VCaP (cell line): Measurements from ENCODE around the gene ACACA.

Source experiments
- H3K27ac ChIP-seq: fragments of 450-650 bp; 2 replicates; pipeline ENCODE4 v1.5.1; 2017
- CTCF ChIP-seq: fragments of 450-650 bp; conservative IDR thresholded peaks from 2 replicates; pipeline ENCODE4 v1.5.1; 2017; ENCODE audit warnings: mild to moderate bottlenecking, moderate library complexity

ACACA gene

GRCh38 chr17:37375706-37376105 lies 30.9 kb downstream of the ACACA start, which contains the start of gene C17orf78:
TSS of gene C17orf78 (plus strand) at chr17:37375985. CDS start at chr17:37376093, 108 bp downstream.
- TF ChIP-seq CTCF = no peak
- H3K27ac ChIP-seq = no peak within 1 kb of the TSS

GRCh38 chr17:37373530-37374159 lies 33.0 kb downstream of the ACACA start:
- peak; percentile 100 for TF ChIP-seq CTCF
- peak overlapping the region; percentile 32 for H3K27ac ChIP-seq

- TF ChIP-seq CTCF = no peak
Measured at GRCh38 chr17:37368577-37368976, 38.1 kb downstream of the ACACA start.

GRCh38 chr17:37365589-37365988 lies 41.0 kb downstream of the ACACA start:
- H3K27ac ChIP-seq = no peak overlapping the region
- no peak for TF ChIP-seq CTCF

More at GRCh38 chr17:37368577-37368976, 38.1 kb downstream of the ACACA start:
- H3K27ac ChIP-seq = no peak overlapping the region

- TF ChIP-seq CTCF = no peak
- no peak overlapping the region for H3K27ac ChIP-seq
Measured at GRCh38 chr17:37361543-37361942, 45.1 kb downstream of the ACACA start.

GRCh38 chr17:37360632-37361031 lies 46.0 kb downstream of the ACACA start:
- TF ChIP-seq CTCF = no peak
- H3K27ac ChIP-seq = peak overlapping the region; percentile 98

DNA sequence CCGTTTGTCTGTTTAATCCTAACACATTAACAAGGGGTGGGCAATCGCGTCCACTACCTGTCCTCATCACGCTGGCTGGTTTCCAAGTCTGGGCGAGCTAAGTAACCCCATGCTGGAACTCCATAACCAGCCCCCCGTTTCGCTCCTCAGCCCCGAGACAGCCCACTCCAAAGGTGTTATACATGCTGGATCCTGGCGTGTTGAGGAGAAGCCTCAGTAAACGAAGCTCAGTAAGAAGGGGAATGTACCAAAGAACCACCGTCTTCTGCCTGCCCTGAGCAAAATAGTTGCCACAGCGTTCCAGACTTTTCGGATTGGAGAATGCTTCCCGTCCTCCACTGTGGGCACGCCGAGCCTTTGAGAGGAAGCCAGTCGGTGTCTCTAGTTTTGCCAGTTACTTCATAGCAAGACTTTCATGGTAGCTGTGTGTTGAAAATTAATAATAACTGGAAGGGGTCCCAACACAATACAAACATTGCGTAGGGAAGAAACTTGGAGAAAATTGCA lies 46.9 kb downstream of the ACACA start:
- TF ChIP-seq CTCF = no peak
- peak overlapping the region; percentile 98 for H3K27ac ChIP-seq
